Stimulated activated CD4-positive, alpha-beta T cell treated with anti-CD3 and anti-CD28 coated beads, TNF-alpha, amount 100 ng/mL, for 24 hours (primary cell): Measurements from ENCODE around the gene COL4A2.

Experiments used
- DNase-seq, 3 experiments: peaks; one replicate each; pipeline ENCODE4 v3.0.0-alpha.2; 2020; ENCODE audit warnings: low read depth in 3 of 3

COL4A2 gene

GRCh38 chr13:110322126-110322827 is 15.2 kb downstream of the COL4A2 start:
- DNase-seq: no peak

GRCh38 chr13:110322828-110323171 is 15.7 kb downstream of the COL4A2 start:
- DNase-seq: no peak

GRCh38 chr13:110323172-110323891 is 16.2 kb downstream of the COL4A2 start:
- no peak for DNase-seq

GRCh38 chr13:110324026-110324749 is 17.1 kb downstream of the COL4A2 start:
- DNase-seq: no peak

- no peak for DNase-seq
Measured at GRCh38 chr13:110326263-110326904, 19.3 kb downstream of the COL4A2 start.

GRCh38 chr13:110327051-110327721 is 20.1 kb downstream of the COL4A2 start:
- DNase-seq: no peak

- DNase-seq: no peak
Measured at GRCh38 chr13:110328573-110328972, 21.5 kb downstream of the COL4A2 start.

GRCh38 chr13:110329258-110329657 is 22.2 kb downstream of the COL4A2 start:
- DNase-seq: no peak

- no peak for DNase-seq
Measured at GRCh38 chr13:110329798-110330461, 22.8 kb downstream of the COL4A2 start.

- no peak for DNase-seq
Measured at GRCh38 chr13:110330491-110331011, 23.5 kb downstream of the COL4A2 start.

GRCh38 chr13:110331362-110331761 is 24.3 kb downstream of the COL4A2 start:
- DNase-seq: no peak

GRCh38 chr13:110332750-110333149 is 25.7 kb downstream of the COL4A2 start:
- DNase-seq: no peak

- no peak for DNase-seq
Measured at GRCh38 chr13:110333837-110334236, 26.8 kb downstream of the COL4A2 start.

GRCh38 chr13:110334256-110334655 is 27.2 kb downstream of the COL4A2 start:
- no peak for DNase-seq

GRCh38 chr13:110334841-110335490 is 27.9 kb downstream of the COL4A2 start:
- DNase-seq: no peak

GRCh38 chr13:110336108-110336507 is 29.0 kb downstream of the COL4A2 start:
- DNase-seq: no peak

- no peak for DNase-seq
Measured at GRCh38 chr13:110336681-110337080, 29.6 kb downstream of the COL4A2 start.

GRCh38 chr13:110337247-110337646 is 30.2 kb downstream of the COL4A2 start:
- no peak for DNase-seq

- no peak for DNase-seq
Measured at GRCh38 chr13:110338441-110339101, 31.5 kb downstream of the COL4A2 start.

GRCh38 chr13:110339263-110339662 is 32.2 kb downstream of the COL4A2 start:
- no peak for DNase-seq
